AG09309 (cell line): ENCODE data around the gene VPS13D.

Experiments used
- DNase-seq: peaks from one replicate; pipeline ENCODE4 v3.0.0-alpha.2; 2010; ENCODE audit warnings: low read depth
- H3K4me3 ChIP-seq: 2 replicates; pipeline ENCODE4 v1.5.1; 2011; ENCODE audit warnings: mild to moderate bottlenecking, low read depth, low read length, moderate library complexity; ENCODE audit not compliant: control insufficient read depth
- TF ChIP-seq, protein P1 (sequence below): IDR thresholded peaks from 2 replicates; pipeline ENCODE4 v1.5.1; 2011; ENCODE audit warnings: mild to moderate bottlenecking, low read depth, low read length, inconsistent platforms; ENCODE audit not compliant: insufficient read depth, control insufficient read depth; ENCODE audit errors: missing control alignments

Gene VPS13D

DNA sequence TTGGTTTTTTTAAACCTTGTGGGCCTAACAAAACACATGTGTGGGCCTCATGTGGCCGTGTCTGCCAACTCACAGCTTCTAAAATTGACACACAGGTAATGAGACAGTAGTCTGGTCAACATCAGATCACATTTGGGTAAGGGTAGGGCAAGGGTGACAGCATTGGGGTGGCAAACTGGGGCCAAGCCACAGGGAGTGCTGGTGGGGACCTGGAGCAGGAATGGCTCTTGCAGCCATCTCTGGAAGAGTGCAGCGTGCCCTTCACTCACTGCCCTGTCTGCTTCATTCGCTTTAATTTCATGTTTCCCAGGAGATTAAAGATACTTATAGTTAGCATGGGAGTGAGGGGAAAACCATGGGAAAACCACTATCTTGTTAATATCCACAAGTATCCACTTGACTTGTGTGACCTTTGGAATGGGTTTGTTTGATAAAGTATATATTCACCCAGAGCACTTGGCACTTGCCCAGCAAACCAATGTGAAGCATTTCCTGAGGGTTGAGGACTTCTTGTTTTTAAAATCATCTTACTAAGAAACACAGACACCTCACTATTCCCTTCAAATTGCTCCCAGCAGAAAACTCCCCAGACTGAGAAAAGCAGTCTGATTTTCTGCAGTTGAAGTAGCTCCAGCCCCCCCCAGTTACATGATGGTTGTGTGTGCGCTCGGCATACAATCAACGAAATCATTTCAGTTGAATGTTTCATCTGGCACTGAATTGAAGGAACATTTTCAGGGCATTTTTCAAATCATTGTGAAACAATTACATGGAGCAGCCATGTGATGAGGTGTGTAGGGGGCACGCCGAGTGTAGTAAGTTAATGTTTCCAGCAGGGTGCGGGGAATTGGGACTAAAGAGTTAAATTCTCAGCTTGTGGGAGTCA, 175.7 kb downstream of the VPS13D start:
- TF ChIP-seq, protein P1, sequence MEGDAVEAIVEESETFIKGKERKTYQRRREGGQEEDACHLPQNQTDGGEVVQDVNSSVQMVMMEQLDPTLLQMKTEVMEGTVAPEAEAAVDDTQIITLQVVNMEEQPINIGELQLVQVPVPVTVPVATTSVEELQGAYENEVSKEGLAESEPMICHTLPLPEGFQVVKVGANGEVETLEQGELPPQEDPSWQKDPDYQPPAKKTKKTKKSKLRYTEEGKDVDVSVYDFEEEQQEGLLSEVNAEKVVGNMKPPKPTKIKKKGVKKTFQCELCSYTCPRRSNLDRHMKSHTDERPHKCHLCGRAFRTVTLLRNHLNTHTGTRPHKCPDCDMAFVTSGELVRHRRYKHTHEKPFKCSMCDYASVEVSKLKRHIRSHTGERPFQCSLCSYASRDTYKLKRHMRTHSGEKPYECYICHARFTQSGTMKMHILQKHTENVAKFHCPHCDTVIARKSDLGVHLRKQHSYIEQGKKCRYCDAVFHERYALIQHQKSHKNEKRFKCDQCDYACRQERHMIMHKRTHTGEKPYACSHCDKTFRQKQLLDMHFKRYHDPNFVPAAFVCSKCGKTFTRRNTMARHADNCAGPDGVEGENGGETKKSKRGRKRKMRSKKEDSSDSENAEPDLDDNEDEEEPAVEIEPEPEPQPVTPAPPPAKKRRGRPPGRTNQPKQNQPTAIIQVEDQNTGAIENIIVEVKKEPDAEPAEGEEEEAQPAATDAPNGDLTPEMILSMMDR, result peak; percentile 6
- no peak for DNase-seq
- no peak overlapping the region for H3K4me3 ChIP-seq

DNA sequence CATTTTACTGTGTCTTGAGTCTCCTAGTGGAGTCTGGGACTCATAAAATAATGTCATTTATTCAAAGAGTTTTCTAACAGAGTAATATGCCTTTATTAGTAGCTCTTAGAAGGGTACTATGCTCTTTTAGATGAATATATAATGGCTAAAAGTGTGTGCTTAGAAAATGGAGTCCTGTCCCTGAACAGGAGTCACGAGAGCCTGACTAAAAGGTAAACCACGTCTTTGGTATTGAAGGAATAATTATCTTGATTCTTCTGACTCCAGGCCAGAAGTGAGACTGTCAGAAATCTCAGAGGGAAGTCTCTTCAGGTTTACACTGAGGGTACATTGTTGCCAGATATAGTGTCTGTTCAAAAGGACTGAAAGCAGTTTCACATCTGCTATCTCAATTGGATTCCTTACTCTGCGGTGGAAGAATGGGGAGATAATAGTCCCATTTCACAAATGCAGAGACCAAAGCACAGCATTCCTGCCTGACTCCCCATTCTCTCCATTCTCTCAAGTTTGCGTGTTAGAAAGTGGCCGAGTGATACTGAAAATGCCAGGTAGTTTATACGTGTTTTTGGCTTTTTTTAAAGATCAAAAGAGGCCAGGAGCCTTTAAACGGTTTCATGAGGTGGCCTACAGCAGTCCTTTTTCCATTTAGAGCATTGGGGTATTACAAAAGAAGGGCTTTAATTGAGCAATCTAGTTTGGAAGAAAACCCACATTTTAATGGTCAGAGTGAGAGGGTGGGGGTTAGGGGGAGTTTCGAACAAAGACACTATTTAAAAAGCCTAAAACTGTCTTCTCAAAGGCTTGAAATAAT, 176.6 kb downstream of the VPS13D start:
- H3K4me3 ChIP-seq, result no peak overlapping the region
- TF ChIP-seq, protein P1, result no peak
- DNase-seq, result no peak

DNA sequence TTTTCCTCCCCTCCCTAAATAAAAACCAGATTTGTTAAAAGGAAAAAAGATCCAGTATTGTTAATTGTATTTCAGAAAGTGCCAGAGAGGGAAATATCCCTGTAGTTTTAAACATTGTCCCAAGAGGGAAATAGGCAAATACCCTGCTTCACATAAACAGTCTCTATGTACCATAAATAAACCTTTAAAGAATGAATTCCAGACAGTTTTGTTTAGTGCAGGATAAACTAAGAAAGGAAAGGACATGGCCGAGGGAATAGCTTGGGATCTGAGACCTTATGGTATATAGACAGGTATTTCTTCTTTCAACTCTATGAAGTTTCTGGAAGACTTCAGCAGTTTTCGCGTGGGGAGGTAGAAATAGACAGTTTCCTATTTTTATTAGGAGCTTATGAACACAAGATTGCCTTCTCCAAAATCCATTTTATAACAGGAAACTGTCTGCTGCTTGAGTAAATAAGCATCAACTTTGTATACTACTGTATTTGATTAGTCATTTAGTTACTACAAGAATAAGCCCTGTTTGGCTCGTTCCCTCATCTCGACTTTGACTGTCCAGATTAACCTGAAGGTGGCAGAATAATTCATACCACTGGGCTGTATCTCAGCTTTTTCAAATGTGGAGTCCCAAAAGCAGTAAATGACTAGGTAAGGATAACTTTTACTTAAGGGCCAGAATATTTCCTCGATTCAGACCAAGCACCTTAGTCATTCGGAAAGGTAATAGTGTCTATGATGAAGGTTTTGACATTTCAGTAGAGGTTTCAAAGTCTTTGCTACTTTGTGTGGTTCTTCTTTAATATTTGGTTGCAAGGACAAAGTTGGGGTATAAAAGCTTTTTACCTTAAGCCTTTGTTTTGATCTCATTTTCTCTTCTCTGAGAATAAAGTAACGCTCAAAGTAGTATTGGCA, 177.5 kb downstream of the VPS13D start:
- no peak overlapping the region for H3K4me3 ChIP-seq
- peak; percentile 61 for DNase-seq
- TF ChIP-seq, protein P1, result peak; percentile 55

DNA sequence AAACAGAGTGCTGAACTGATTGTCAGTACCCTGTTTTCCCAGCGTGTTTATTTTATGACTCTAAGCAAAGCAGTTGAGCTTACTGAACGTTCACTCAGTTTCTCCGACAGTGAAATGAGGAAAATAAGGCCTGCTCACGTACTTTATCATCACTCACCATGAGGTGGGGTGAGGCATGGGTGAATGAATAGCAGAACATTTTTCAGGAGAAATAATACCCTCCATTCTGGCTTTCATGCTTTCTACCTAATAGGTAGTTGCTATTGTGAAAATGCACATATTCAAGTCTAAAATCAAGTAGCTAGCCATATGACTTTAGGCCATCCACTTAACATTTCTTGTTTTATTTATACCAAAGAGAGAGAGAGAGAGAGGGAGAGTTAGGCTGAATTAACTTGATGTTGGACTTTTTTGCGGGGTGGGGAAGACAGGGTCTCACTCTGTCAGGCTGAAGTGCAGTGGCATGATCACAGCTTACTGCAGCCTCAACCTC, 178.2 kb downstream of the VPS13D start:
- H3K4me3 ChIP-seq, result no peak overlapping the region
- no peak for DNase-seq
- TF ChIP-seq, protein P1, result no peak

DNA sequence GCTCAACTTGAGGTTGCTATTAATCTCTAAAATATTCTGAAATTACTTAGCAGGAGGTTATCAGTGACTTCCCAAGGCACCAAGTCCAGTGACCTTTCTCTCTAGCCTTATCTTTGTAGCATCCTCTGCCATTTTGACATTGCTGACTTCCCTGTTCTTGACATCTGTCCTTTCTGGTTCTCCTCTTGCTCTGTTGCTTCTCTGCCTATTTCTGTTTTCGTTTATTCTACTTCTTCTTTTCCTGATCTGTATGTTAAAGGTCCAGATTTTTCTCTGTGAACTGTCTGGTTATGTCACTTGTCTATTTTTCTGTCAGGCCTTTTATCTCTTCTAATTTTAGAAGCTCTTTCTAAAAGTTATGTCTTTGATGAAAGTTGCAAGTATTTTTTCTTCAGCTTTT, 178.8 kb downstream of the VPS13D start:
- H3K4me3 ChIP-seq, result no peak overlapping the region
- no peak for DNase-seq
- TF ChIP-seq, protein P1, result no peak

DNA sequence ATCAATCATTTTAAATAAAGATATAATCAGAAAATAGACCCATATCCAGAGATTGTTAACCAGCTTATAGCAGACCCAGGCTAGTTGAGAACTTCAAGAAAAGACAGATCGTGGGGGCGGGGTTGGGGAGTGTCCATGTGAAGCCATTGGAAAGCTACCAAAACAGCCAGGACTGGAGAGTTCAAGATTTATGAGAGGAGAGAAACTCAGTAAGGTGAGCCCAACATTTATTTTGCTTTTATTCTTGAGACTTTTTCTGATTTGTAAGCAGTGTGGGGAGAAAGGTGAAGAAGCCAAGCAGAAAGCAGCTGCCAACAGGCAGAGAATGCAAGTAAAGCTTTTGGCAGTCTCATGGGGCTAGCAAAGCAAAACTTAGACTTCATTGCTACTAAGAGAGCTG, 179.9 kb downstream of the VPS13D start:
- DNase-seq, result no peak
- TF ChIP-seq, protein P1, result no peak
- H3K4me3 ChIP-seq, result no peak overlapping the region
